ENCODE data around the gene KIAA0040.

Gene KIAA0040

DNA sequence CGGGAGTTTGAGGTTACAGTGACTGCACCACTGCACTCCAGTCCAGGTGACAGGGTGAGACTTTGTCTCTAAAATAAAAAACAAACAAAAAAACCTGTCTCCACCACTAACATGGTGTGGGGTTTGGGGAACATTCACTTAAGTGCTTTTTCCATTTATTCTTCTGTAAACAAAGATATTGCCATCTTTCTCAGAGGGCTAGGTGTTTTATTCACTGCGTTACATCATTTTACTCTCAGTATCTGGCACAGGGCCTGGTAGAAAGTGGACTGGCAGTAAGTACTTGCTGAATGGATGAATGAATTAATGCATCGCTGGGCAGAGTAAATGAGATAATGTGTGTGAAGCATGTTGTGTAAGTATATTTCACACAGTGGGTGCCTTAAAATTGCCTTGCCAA is 20.1 kb downstream of the KIAA0040 start:
- no peak for FAIRE-seq

DNA sequence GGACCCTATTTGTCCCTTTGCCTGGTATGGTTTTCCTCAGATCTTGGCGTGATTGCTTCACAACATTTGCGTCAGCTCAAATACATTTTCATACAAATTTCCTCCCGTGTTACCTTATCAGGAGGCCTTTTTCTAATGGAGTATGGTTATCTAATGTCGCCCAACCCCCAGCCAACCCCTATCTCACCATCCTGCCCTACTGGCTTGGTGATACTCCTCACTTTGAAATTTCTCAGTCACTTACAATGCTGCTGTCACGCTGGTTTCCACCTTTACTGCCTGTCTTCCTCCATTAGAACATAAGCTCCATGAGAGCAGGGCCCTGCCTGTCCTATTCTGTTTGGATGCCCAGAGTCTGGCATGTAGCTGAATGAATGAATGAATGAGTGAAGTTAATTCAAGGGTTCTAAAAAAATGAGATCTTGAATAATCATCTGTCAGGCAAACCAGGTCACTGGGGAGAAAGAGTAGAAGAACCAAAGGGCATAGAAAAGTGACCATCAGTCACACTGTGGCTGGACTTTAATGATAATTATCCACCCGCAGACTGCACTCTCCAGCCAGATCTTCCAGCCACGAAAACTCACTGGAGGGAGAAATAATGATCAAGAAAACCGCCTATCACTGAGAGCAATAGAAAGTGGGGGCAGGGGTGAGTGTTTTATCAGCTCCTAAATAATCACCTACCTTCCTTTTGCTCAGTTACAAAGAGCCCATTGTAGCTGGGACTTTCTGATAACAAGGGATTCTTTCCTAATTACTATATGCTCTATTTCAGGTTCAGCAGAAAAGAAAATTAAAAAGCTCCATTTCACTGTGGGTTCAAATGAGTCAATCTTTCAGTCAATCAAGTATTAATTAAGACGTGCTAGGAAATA is 21.3 kb downstream of the KIAA0040 start:
- FAIRE-seq, result no peak
- no peak for DNase-seq (ENCODE audit: insufficient read length, low spot score)

More for the DNA sequence above, 20.1 kb downstream of the KIAA0040 start:
- DNase-seq (ENCODE audit: insufficient read length, low spot score), result no peak

DNA sequence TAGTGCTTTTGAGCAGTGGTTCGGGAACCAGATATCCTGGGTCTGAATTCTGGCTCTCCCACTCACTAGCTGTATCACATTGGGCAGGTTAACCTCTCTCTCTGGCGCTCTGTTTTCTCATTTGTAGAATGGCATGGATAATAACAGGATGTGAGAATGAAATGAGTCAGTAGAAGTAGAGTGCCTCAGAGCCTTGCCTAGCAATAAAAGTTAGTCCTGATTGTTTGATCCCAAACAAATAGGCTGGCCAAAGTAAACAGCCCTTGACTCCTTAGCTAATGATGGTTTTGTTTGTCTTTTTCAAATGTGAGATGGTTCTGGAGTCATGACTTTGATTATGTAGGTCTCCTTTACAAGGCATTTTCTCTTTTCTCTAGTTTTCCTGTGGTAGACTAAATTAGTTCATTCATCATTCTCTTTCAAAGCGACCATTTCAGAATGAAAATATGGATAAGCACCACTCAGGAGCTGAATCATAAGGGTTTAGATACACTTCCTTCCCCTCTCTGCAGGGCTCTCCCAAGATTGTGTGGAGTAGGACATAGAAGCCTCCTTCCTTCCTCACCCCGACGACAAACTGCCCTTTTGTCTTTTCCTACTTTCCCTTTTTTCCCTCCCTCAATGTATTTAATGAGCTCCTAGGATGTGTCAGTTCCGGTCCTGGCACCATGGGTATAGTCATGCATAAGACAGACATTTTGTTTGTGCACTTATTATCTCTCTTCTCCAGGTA is 23.1 kb downstream of the KIAA0040 start:
- DNase-seq (ENCODE audit: insufficient read length, low spot score) (no peak), FAIRE-seq (no peak)

DNA sequence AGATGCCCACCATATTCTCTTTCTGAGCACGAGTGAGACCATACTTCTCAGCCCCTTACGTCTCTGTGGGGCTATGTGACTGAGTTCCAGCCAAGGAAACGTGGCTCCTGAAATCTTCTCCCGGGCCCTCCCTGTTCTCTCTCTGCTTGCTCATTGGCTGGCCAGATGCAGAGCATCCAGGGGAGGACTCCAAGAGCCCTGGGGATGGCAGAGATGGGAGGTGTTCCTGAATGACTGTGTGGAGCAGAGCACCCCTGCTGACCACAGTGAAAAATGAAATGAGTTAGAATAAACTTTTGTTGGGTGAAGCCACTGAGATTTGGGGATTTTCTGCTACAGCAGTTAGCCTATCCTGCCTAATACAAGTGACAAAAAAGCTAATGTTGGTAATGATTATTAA is 23.8 kb downstream of the KIAA0040 start:
- FAIRE-seq (no peak), DNase-seq (ENCODE audit: insufficient read length, low spot score) (no peak)

DNA sequence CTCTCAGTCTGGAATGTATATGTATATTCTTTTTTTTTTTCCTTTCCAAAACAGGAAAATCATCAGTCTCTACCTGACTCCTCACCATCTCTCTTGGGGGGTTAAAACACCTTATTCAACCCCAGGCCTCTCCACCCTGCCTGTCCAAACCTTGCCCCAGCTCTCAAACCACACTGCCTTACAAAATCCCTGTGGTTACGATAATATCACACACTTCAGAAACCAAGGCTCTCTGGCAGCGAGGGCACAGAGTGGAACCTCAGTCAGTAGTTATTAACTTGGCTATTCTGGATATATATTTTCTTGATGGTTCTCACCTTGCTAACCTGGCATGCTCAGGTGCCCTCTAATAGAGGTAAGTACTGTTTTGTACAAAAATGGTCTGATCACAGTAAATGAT is 24.7 kb downstream of the KIAA0040 start:
- DNase-seq (ENCODE audit: insufficient read length, low spot score), result no peak
- FAIRE-seq, result no peak

DNA sequence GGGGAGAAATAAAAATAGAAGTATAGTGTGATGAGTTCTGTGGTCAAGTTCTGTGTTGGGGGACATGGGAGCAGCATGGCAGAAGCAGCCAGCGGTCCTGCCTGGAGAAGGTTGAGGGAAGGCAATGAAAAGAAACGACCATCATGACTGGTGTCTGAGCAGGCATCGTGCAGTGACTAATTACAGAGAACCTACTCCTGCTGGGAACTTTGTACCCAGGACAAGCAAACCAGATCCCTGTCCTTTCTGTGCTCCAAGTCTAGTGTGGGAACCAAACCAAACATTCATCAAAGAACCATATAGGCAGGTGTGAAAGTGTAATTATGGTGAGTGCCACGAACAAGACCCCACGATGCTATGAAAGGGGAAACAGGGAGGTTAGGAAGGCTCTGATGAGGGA is 25.8 kb downstream of the KIAA0040 start:
- no peak for FAIRE-seq

DNA sequence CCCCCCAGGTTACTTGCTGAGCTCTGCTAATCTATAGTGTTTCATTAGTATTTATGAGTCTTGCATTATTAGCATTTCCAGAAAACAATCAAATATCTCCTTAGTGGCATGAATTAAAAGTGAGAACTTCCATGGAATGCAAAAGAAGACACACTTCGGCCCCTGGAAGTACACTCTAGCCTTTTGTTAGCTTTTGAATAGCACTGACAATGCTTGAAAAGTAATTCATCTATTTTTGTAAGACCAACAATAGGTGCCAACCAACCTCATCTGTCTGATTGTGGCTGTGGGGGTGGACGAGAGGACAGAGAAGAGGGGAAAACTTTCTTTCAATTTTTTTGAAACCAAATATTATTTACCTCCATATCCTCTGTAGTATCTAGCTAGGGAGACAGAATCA is 27.8 kb downstream of the KIAA0040 start:
- FAIRE-seq (no peak), DNase-seq (ENCODE audit: insufficient read length, low spot score) (no peak)

More for the DNA sequence above, 25.8 kb downstream of the KIAA0040 start:
- no peak for DNase-seq (ENCODE audit: insufficient read length, low spot score)

DNA sequence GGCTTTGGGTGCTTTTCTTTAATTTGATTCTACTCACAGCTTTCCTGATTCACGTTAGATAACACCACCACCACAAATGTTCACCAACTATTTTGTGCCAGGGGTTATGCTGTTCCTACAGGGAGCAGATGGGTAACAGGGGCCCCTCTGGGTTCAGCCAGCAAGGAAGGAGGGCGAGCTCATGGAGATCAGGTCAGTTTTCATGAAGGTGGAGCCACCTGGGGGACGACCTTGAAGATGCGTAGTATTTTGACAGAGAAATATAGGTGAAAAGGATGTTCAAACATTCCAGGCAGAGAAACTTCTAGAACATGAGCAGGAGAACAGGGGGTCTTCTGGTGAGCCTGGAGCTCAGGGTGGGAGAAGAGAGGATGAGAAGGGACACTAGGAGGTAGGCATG is 28.9 kb downstream of the KIAA0040 start:
- DNase-seq (ENCODE audit: insufficient read length, low spot score) (no peak), FAIRE-seq (no peak)

DNA sequence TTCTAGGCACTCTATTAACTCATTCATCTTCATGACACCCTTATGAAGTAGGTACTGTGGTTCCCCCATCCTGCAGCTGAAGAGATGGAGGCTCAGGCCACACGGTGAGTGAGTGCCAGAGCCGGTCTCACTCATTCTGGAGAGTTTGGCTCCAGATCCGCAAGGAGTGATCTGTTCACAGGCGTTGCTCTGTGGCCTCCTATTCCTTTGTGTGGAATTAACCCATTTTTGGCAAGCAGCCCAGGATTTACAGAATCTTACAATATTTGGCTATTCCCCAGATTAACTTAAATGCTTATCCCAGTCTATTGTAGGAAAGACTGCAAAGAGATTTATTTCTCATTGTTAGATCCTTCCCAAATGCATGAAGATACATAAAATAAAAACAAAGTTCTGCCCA is 29.6 kb downstream of the KIAA0040 start:
- FAIRE-seq (no peak), DNase-seq (ENCODE audit: insufficient read length, low spot score) (no peak)

DNA sequence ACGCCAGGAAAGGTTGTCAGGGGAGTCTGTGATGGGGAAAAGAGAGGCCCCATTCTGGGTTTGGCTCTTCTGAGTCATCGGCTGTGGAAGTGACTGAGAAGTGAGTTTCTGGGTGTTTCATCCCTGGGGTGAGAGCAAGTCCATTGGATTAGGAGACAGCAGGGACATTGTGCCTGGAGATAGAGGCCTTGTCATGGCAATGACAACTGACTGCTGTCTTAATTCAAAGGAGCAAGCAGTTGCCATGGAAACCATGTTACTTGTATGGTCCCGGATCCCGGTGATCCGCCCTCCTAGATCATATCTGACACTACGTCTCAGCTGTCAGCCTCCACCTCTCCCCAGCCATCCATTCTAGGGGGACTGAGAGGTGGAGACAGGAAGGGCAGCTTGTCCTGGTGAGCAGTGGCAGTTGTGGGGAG is 34.4 kb downstream of the KIAA0040 start:
- FAIRE-seq, result no peak

DNA sequence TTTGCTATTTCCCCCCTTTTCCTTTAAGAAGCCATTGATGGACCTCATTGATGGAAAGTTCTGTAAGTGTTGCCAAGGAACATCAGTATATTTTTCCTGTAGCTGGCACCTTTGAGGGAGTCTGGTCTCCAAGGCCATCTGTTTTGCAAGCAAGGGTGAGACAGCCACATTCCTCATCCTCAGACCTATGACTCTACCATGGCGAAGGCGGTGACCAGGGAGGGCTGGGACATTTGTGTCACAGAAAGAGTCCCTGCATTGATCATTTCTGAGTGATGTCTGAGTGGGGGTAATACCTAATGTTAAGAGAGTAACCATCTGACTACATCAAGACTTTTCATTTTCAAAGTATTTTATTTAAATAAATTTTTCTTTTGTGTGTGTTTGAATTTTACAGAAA is 35.4 kb downstream of the KIAA0040 start:
- no peak for FAIRE-seq

More for the DNA sequence above, 34.4 kb downstream of the KIAA0040 start:
- DNase-seq (ENCODE audit: insufficient read length, low spot score), result no peak

DNA sequence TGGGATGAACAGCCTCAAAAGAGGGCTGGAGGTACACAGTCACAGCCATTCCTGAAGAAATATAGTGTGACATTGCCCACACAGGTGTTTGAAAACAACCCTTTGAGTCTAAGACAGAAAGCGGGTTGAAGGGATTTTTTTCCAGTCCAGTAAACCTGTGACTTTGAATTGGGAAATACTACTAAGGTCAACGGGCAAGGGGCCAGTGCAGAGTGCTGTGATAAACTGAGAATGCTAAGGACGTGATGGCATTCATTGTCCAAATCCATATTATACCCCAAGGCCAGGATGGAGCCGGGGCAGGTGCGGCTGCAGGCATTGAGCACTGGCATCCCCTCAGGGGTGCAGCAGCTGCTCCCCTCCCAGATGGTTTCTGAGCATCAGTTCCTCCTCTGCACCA is 36.6 kb downstream of the KIAA0040 start:
- DNase-seq (ENCODE audit: insufficient read length, low spot score) (no peak), FAIRE-seq (no peak)

More for the DNA sequence above, 35.4 kb downstream of the KIAA0040 start:
- DNase-seq (ENCODE audit: insufficient read length, low spot score), result no peak

DNA sequence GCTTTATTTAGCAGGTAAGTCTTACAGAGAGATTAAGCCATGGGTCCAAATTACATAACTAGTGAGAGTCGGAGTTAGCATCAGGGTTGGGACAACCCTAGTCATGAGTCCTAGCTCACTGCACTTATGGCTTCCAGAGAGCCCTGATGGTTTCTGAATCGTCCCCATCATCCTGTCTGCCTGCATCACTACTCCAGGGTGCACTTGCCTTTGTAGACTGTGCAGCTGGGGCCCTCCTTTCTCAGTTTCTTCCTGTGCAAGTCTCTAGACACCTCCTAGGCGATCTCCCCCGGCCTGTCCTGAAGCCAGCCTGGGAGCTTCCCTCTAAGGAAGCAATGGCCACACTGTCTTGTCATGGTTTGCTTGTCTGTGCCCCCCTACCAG is 37.1 kb downstream of the KIAA0040 start:
- FAIRE-seq, result no peak

DNA sequence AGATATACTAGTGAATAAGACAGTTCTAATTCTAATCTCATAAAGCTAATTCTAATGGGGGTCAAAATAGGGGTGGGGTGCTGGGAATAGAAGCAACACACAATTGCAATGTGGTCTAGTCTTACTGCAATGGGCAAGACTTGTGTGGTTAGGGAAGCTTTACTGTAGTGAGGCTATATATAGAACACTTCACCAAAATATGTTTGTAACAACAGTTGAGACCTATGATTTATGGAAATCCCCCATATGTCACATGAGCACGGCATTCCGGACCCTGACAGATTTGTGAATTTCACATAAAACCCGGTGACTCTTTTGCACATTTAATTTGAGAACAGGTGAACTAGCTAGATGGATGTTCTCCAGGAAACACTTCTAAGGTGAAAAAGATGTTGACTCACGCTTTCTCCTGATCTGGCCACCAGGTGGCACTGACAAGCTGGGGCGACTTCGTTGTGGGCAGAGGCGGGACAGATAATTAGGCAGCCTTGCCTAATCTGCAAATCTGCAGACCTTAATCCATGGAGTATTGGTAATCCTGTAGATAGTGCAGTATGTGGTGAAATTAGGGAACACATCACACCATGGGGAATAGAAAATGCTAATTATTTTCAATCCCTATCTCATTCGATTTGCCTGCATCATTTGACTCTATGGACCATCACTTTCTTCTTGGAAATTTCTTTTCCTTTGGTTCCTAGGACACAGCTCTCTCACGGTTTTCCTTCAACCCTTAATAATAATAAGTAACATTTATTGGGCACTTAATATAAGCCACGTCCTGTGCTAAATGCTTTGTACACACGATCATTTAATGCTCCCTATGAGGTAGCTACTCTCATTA is 37.7 kb downstream of the KIAA0040 start:
- DNase-seq (ENCODE audit: insufficient read length, low spot score) (peak; percentile 40), FAIRE-seq (peak; percentile 46)

More for the DNA sequence above, 37.1 kb downstream of the KIAA0040 start:
- DNase-seq (ENCODE audit: insufficient read length, low spot score), result no peak

DNA sequence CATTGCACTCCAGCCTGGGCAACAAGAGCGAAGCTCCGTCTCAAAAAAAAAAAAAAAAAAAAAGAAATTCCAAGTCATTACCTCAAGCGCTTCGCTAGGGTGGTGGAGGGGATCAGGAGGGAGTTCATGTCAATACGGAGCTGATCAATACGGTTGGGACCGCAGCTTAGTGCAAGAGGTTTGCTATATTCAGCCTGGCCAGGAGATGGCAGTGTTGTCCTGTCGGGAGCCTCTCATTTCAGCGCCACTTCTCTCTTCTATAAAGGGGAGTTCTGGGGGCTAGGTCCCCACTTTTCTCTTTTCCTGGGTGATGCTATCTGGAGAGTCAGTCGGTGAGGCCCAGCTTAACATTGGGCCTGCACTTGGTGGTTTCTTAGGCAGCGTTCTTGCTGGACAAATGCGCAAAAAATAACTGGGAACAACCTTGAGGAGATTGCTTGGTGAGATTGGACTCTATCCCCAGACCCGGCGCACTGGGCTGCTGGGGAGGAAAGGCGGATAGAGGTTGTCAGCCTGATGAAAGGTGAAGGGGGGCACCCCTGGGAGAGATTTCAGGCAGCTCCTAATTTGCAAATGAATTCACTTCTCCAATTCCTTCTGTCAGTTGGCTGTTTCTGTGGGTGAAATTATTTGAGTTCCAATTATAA is 40.4 kb downstream of the KIAA0040 start:
- FAIRE-seq, result no peak
- DNase-seq (ENCODE audit: insufficient read length, low spot score), result peak; percentile 59

DNA sequence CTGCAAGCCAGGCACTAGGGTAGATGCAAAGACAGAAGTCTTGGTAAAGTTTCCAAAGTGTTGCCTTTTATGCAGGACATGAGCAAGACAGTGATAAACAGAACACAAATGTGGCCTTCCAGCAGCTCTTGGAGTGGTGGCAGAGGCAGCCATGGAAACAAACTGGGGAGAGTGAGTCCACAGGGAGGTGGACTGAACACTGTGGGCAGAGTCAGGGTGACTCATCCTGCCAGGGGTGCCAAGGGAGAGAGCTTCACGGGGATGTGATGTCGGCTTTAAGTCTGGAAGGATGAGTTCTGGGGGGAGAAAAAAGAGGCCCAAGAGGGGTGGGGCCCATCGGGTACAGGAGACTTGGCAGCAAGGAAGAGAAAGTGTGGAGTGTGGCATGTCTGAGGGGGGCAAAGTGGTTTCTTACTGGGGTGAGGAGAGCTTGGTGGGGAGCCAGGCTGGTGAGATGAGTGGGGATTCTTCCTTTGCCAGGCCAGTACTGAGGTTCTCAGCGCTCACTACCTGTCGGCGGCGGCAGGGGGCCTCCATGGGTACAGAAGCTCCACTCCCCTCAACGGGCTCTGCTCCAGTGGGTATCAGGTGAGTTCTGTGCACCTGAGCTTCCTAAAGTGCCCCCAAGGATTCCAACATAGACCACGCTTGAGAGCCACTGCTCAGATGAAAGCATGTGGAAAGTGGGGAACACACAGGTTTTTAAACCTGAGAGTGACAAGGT is 41.8 kb downstream of the KIAA0040 start:
- no peak for DNase-seq (ENCODE audit: insufficient read length, low spot score)
- FAIRE-seq, result no peak

DNA sequence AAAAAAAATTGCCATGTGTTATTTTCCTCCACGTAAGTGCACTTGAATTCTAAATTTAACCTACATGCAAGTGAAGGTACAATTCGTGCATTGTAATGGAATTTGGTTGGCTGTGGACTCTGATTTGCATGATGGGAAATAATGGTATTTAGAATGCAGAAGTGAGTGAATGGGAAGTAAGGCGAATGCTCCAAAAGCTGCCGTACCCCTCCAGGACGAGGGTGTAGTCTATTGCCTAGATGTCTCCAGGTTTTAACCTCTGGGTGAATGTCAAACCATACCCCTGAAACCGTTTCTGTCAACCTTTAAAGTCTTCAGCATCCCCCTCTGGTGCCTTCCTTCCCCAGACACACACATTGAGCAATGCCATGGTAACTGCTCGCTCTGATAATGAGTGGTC is 44.5 kb downstream of the KIAA0040 start:
- no peak for FAIRE-seq
- no peak for DNase-seq (ENCODE audit: insufficient read length, low spot score)

DNA sequence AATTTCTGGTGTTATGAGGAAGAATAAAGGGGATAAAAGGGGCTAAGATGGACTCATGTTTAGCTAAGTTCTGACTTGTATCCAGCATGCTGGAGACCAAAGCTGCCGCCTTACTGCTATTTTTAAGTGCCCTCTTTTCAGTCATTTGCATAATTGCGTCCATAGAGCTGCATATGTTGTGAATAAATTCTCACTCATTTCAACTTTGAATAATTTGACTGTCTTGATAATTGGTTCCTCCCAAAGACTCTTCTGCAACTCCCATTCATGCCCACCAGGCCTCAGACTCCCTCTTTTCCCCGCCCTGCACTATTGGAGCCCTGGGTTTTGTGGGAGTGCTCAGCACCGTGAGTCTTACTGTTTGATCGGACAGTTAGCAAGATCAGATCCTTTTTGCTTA is 45.0 kb downstream of the KIAA0040 start:
- FAIRE-seq, result no peak
- DNase-seq (ENCODE audit: insufficient read length, low spot score), result no peak

DNA sequence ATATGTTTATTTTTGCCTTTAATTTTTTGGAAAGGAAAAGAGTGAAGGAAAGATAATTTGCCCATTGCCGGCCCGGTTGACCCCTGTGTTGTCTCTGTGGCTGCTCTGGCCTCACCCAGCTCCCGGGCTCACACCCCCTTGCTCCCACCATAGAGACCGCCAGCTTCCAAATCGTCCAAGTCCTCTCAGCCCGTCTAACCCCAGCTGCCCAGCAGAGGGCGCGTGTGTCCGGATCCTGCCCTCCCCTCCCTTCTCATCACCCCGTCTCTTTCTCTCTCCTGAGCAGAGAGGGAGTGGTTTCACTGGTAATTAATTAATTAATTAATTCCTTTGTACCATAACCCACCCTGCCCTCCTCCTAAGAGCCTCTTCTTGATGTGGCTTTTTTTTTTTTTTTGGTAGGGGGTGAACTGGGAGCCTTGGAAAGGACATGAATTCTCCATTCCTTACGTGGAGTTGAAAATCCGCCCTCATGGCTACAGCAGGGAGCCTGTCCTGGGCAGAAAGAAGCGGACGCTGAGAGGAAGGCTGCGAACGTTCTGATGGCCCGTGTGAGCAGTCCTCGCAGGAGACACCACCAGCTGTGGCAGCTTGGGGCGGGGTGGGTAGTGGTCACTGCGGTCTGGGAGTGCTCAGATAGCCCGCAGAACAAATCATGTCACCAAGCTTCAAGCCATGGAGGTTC is 45.9 kb downstream of the KIAA0040 start:
- DNase-seq (ENCODE audit: insufficient read length, low spot score) (peak; percentile 62), FAIRE-seq (no peak)
